ENCODE results near the gene PLK2. TPM values are rescaled to one million over a fixed set of nuclear protein-coding genes. Genes with fewer than 3 reads are reported as not detected.

The PLK2 gene
- total and polyA plus RNA-seq, 2 of the 8 experiments (the other 6 are each of a cell fraction or from before 2014, with no cell fraction given): 5.8 to 20.6 TPM

DNA sequence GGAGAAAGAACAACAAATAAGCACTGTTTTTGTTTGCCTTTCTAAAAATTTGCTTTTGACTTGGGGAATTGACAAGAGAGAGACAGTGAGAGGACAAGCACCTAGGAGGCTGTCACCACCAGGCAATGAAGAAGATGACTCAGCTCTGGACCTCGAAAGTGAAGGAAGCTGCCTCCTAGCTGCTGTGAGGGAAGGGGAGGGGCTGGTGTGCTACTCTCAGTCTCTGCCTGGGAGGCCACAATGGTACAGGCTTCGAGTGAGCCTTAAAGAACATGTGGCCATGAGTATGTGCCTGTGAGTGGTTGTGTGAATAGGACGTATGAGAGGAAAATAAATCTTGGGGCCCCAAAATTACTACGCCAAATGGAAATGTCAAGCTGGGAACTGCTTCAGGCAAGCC is 7.1 kb upstream of the PLK2 start (continued):
- TF ChIP-seq SUZ12 (IDR thresholded peaks at IDR 0.05; ENCODE audit: low read length): no peak
- TF ChIP-seq MAFK (IDR thresholded peaks at IDR 0.05; ENCODE audit: low read depth, low read length): 0 out of 2 replicates have a peak, but pooled peaks have one; percentile 15
- TF ChIP-seq NANOG (IDR thresholded peaks at IDR 0.05; ENCODE audit: insufficient read depth, low read depth, low read length, poor library complexity, severe bottlenecking): no peak
- TF ChIP-seq CBX5 (IDR thresholded peaks at IDR 0.05; ENCODE audit: low read depth, low read length): no peak
- TF ChIP-seq CHD7 (IDR thresholded peaks at IDR 0.05; ENCODE audit: insufficient replicate concordance, low read length): no peak
